ENCODE results near the gene ITM2B.

The ITM2B gene

DNA sequence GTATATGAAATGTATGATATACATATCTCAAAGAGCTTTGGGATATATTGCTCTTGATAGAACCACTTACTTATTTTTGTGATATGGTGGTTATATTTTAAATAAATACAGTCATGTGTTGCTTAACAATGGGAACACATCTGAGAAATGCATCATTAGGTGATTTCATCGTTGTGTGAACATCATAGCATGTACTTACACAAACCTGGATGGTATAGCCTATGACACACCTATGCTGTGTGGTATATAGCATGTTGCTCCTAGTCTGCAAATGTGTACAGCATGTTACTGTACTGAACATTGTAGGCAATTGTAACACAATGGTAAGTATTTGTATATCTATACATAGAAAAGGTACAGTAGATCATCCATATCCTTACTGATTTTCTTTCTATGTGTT is 78.2 kb downstream of the ITM2B start:
- no peak for DNase-seq (ENCODE audit: low spot score)

DNA sequence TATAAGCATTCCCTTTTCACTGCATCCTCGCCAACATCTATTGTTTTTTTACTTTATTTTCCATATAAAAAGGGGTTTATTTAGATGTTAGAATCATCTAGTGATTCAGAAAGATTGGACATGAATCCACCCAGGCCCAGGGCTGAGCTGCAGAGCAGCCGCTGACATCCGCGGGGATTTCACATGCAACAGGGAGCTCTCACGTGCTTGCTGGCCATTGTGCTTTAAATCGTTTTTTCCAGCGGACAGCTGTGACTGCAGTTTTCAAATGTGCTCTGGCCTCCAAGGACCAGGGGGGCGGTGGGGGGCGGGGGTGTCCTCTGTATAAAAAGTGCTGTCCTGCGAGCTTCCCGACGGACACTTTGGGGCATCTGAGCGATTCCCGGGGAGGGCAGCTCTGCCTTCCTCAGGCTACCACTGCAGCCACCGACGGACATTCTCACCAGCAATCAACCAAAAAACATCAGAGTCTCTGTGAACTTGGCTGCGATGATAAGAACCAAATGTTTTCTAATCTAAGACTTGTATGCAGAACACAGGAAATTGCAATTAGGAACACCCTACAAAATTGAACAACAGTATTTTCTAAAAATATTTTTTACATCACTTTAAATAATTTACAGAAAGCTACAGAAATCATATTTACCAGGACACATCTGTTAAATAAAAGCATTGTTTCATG is 83.1 kb downstream of the ITM2B start:
- no peak for DNase-seq (ENCODE audit: low spot score)

DNA sequence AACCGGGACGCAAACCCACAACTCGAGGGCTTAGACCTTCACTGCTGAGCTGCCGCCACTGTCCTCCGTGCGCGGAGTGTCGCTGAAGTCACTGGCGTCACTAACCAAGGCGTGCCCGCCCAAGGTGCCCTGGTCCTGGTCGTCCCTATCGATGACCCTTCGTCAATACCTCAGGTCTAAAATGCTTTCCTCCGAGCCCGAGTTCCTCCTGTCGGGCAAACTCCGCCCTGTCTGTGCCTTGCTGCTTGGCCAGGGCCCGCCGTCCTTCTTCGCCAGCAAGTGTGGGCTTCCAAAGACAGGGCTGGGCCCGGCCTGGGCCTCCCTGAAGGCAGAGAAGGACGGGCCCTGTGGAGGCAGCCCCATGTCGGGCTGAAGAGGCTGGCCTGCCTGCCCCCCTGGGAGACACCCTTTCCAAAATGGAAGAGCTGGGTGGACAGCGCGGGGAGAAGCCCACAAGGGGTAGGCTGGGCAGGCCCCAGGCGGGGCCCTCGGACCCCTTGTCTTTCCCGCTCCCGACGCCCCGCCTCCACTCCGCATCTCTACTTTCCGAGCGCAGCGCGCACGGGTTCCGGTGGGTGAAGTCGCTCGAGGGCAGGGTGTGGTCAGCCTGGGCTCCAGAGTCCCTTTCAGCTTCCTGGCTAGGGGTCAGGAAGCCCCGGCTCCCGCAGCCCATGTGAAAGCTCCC is 84.0 kb downstream of the ITM2B start:
- no peak for DNase-seq (ENCODE audit: low spot score)

DNA sequence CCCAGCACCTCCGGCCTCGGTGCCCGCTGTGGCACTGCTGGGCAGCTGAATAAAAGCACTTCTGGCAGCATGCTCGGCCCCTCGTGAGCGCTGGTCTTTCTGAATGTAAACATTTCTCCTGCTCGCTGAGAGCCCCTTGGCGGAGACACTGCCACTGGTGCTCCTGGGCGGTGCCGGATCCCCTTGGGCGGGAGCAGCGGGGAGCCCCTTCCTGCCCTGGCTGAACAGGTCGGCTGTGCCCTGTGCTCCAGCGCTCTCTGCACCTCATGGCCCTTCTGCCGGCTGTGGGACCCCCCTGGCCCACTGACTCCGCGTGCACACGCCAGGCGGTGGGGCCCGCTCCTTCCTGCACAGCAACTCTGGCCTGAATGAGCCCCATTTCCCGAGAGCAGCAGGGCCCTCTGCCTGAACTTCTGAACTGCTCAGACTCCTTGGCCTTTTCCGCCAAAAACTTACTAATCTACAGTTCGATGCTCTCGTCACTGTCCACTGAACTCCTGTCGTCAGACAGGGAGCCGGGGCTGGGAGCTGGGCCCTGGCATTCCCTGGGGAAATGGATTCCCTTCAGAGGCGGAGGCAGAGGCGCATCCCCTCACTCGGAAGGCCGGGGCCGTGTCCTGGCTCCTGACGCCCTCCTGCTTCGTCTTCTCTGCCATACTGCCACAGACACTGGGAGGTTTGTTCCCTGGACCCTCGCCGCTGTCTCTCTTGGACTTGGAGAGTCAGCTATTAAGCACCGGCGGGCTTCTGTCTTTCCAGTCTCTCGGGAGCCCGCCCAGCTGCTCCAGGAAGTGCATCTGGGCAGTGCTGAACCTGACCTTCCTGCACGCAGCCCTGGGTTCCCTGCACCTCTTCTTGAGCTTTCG is 84.7 kb downstream of the ITM2B start:
- no peak for DNase-seq (ENCODE audit: low spot score)

DNA sequence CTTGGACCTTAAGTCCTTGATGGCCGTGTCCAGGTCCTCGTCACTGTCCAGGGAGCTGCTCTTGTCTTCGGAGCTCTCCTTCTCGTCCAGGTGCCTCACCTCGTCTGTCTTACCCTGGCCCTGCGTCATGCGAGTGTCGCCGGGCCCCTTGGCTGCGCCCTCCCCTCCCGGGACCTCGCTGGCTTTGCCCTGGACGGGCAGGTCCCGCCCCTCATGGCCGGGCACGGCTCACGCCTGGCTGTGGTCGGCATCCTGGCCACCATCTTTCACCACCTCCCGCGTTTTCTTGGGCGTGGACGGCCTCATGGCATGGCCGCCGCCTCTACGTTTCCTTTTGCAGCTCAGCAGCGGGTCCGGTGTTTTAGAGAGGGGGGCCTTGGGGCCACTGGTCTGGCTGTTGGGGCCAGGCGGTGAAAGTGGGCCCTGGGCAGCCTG is 85.4 kb downstream of the ITM2B start:
- no peak for DNase-seq (ENCODE audit: low spot score)

DNA sequence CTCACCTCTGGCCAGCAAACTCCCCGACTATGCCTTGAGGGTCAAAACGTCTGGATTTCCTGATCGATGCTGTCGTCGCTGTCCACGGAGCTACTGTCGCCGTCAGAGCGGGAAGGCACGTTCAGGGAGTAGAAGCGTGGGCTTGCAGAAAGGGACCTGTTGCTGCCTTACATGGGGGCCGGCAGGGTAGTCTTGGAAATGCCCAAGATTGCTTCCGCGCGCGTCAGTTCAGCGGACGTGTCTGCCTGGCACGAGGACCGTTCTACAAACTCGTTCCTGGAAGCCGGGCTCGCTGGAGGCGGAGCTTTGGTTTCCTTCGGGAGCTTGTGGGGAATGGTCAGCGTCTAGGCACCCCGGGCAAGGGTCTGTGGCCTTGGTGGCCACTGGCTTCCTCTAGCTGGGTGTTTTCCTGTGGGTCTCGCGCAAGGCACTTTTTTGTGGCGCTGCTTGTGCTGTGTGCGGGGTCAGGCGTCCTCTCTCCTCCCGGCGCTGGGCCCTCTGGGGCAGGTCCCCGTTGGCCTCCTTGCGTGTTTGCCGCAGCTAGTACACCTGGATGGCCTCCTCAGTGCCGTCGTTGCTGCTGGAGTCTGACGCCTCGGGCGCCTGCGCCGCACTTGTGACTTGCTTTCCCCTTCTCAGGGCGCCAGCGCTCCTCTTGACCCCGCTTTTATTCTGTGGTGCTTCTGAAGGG is 86.0 kb downstream of the ITM2B start:
- DNase-seq (ENCODE audit: low spot score), result no peak

Data from RKO (cell line).